Measurements from ENCODE around the gene CABP2. TPM values are rescaled to one million over a fixed set of nuclear protein-coding genes. Genes with fewer than 3 reads are reported as not detected.

Gene CABP2
- total and polyA plus RNA-seq, 4 donors: not detected

DNA sequence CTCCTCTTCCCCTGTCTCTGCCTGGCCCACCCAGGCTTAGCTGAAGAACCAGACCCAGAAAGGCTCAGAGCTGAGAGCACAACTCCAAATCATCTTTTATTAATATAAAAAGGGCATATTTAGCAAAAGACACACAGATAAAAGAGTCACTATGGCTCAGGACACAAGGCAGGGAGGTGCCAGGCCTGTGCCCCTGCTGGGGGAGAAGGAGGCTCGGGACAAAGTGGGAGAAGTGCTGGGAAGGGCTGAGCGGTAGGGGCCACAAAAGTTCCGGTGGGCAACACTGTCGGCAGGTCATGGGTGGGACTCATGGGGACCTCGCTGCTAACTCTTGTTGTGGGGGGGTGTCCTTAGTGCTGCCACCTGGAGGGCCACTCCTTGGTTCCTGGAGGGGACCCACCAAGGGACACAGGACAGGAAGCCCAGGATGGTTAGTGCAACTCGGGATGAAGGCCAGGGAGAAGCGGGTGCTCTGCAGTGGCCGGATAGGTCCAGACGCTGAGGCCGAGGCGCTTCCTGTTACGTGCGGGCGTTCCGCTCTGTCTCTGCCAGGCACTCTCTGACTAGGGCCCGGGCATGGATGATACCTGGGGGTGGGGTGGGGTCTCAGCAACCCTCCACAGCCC, 16.7 kb downstream of the CABP2 start:
- Histone ChIP-seq H3K27me3 (ENCODE audit: control insufficient read depth in 3 of 3, insufficient read depth in 3 of 3, low read length in 2 of 3) (peaks cover 0 to 2% (median 0%) of the 10 kb centered on the region in 3 donors), H3K4me3 (no peak overlapping the region), H3K27ac (ENCODE audit: low read depth in 1 of 2, low read length in 1 of 2) (peak overlapping the region; percentile 89 to 96), H3K36me3 (ENCODE audit: control insufficient read depth in 4 of 4, insufficient read depth in 4 of 4, low read length in 4 of 4) (peaks cover 0 to 5% (median 2%) of the 10 kb centered on the region in 4 donors), H3K9ac (ENCODE audit: insufficient read depth in 1 of 2, low read length in 2 of 2) (peak overlapping the region in 1 of 2 donors; percentile 49), H3K9me3 (ENCODE audit: control insufficient read depth in 4 of 4, insufficient read depth in 3 of 4, low read length in 3 of 4) (no peaks in the 10 kb centered on the region), H3K4me1 (ENCODE audit: control insufficient read depth in 5 of 5, insufficient read depth in 5 of 5, low read length in 5 of 5) (peaks cover 0 to 34% (median 10%) of the 10 kb centered on the region in 5 donors)
- ATAC-seq (ENCODE audit: insufficient read depth, low FRiP score) (no peak), DNase-seq (no peak)
- WGBS, 2 donors: 81 to 88% methylated on average over 16 of the region's 16 CpGs
- TF ChIP-seq, protein P1, sequence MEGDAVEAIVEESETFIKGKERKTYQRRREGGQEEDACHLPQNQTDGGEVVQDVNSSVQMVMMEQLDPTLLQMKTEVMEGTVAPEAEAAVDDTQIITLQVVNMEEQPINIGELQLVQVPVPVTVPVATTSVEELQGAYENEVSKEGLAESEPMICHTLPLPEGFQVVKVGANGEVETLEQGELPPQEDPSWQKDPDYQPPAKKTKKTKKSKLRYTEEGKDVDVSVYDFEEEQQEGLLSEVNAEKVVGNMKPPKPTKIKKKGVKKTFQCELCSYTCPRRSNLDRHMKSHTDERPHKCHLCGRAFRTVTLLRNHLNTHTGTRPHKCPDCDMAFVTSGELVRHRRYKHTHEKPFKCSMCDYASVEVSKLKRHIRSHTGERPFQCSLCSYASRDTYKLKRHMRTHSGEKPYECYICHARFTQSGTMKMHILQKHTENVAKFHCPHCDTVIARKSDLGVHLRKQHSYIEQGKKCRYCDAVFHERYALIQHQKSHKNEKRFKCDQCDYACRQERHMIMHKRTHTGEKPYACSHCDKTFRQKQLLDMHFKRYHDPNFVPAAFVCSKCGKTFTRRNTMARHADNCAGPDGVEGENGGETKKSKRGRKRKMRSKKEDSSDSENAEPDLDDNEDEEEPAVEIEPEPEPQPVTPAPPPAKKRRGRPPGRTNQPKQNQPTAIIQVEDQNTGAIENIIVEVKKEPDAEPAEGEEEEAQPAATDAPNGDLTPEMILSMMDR (IDR thresholded peaks at IDR 0.05; ENCODE audit: control extremely low read depth, extremely low read depth): no peak

DNA sequence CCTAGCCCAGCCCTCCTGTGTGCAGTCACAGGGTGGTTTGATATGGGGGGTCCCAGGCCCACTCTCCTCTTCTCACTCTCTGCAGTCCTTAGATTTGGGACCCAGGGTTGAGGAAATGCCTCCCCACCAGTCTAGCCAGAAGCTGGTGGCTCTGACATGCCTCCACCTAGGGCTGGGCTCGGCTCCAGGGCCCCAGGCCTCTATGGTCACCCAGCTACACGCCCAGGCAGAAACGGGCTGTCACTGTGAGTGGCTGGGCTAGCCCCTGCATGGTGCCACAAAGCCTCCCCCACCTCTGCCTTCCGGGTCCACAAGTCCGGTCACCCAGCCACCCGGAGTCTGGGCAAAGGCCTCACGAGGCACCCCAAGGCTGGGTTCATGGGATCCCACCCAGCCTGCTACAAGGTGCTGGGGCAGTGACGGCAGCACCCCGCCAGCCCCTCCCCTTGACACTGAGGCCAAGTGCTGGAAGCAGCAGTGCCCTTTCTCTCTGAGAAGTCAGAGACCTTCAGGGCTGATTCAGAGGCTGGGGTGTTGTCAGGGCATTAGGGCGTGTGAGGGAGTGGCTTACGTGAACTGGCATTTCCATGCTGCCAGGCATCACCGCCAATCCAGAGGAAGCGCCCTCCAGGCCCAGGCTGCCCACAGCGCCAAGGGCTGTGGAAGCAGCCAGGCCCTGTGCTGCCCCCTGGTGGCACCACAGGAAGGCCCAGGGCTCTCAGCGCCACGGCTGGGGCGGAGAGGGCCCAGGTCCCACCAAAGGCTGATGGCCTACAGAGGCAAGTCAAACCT, 17.4 kb downstream of the CABP2 start:
- TF ChIP-seq, protein P1 (IDR thresholded peaks at IDR 0.05; ENCODE audit: control extremely low read depth, extremely low read depth): peak; percentile 96
- H3K9me3 ChIP-seq (ENCODE audit: control insufficient read depth in 4 of 4, insufficient read depth in 3 of 4, low read length in 3 of 4): no peaks in the 10 kb centered on the region
- DNase-seq (peak; percentile 81 to 85 (median 84)), ATAC-seq (ENCODE audit: insufficient read depth, low FRiP score) (peak; percentile 49)
- H3K9ac ChIP-seq (ENCODE audit: insufficient read depth in 1 of 2, low read length in 2 of 2): peak overlapping the region in 1 of 2 donors; percentile 49
- H3K4me1 ChIP-seq (ENCODE audit: control insufficient read depth in 5 of 5, insufficient read depth in 5 of 5, low read length in 5 of 5): peaks cover 0 to 34% (median 10%) of the 10 kb centered on the region in 5 donors
- peak overlapping the region; percentile 89 to 96 for H3K27ac ChIP-seq (ENCODE audit: low read depth in 1 of 2, low read length in 1 of 2)
- 10 to 15% methylated on average over 17 of the region's 17 CpGs for WGBS, 2 donors
- H3K36me3 ChIP-seq (ENCODE audit: control insufficient read depth in 4 of 4, insufficient read depth in 4 of 4, low read length in 4 of 4): peaks cover 0 to 10% (median 3%) of the 10 kb centered on the region in 4 donors
- H3K27me3 ChIP-seq (ENCODE audit: control insufficient read depth in 3 of 3, insufficient read depth in 3 of 3, low read length in 2 of 3): no peaks in the 10 kb centered on the region
- H3K4me3 ChIP-seq: peak overlapping the region; percentile 7

DNA sequence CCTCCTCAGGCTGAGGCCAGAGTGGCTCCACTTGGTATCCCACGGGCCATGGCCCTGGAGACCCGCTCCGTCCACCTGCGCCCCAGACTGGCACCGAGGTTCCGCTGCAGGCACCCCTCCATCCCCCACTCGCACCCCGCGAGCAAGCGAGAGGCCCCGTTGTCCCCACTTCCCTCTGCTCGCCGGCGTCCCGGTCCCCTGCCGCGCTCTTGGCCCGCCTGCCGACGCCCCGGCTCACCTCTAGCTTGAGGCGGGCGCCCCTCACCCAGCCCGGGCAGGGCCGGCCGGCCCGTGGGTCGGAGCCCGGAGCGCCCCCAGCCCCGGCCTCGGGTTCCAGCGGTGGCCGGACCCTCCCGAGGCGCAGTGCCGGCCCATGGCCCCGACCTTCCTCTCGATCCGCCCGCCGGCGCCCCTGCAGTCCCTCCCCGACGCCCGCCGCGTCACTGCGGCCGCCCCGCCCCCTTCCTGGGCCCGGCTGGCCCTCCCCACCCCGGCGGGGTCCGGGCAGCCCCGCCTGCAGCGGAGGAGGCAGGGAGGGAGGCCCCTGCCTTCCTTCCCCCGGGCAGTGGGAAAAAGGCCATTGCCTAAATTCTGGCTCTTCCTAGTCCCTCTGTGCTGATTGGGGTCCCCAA, 18.2 kb downstream of the CABP2 start, which contains the start of gene PITPNM1:
PITPNM1 (minus strand) TSS at position 414 of the 632 bp plus-strand sequence. CDS start 1,183 bp downstream, outside the sequence.
- Histone ChIP-seq H3K4me1 (ENCODE audit: control insufficient read depth in 5 of 5, insufficient read depth in 5 of 5, low read length in 5 of 5) (peaks cover 0 to 34% (median 10%) of the 10 kb centered on the region in 5 donors), H3K9ac (ENCODE audit: insufficient read depth in 1 of 2, low read length in 2 of 2) (peak within 1 kb of the TSS in 1 of 2 donors; percentile 49), H3K27me3 (ENCODE audit: control insufficient read depth in 3 of 3, insufficient read depth in 3 of 3, low read length in 2 of 3) (no peaks in the 10 kb centered on the region), H3K36me3 (ENCODE audit: control insufficient read depth in 4 of 4, insufficient read depth in 4 of 4, low read length in 4 of 4) (peaks cover 0 to 10% (median 3%) of the 10 kb centered on the region in 4 donors), H3K27ac (ENCODE audit: low read depth in 1 of 2, low read length in 1 of 2) (peak within 1 kb of the TSS; percentile 89 to 96), H3K9me3 (ENCODE audit: control insufficient read depth in 4 of 4, insufficient read depth in 3 of 4, low read length in 3 of 4) (no peaks in the 10 kb centered on the region), H3K4me3 (peak within 1 kb of the TSS; percentile 60)
- ATAC-seq (ENCODE audit: insufficient read depth, low FRiP score) (peak; percentile 23), DNase-seq (peak; percentile 73 to 79 (median 77))
- TF ChIP-seq, protein P1 (IDR thresholded peaks at IDR 0.05; ENCODE audit: control extremely low read depth, extremely low read depth): no peak
- WGBS, 2 donors: 1 to 2% methylated on average over 29 to 58 of the region's 58 CpGs

Data from lung (tissue), 12 donors.